Measurements from ENCODE around the gene BCAS3.
"Not testable (repeated sequence)": the region's sequence is repeated elsewhere in the genome, so short reads cannot be mapped to it uniquely, and the experiment has no call there.

The BCAS3 gene

GRCh38 chr17:61239327-61239726 is 561.7 kb downstream of the BCAS3 start:
- DNase-seq: no peak

- DNase-seq: no peak
Measured at GRCh38 chr17:61239953-61240352, 562.3 kb downstream of the BCAS3 start.

GRCh38 chr17:61240851-61241468 is 563.3 kb downstream of the BCAS3 start:
- no peak for DNase-seq

GRCh38 chr17:61244988-61245387 is 567.3 kb downstream of the BCAS3 start:
- DNase-seq: not testable (repeated sequence)

GRCh38 chr17:61245706-61246135 is 568.1 kb downstream of the BCAS3 start:
- no peak for DNase-seq

- no peak for DNase-seq
Measured at GRCh38 chr17:61247439-61247838, 569.8 kb downstream of the BCAS3 start.

GRCh38 chr17:61248399-61248798 is 570.7 kb downstream of the BCAS3 start:
- DNase-seq: no peak

GRCh38 chr17:61249649-61250299 is 572.1 kb downstream of the BCAS3 start:
- no peak for DNase-seq

- no peak for DNase-seq
Measured at GRCh38 chr17:61250335-61250890, 572.8 kb downstream of the BCAS3 start.

- DNase-seq: no peak
Measured at GRCh38 chr17:61251939-61252865, 574.6 kb downstream of the BCAS3 start.

- no peak for DNase-seq
Measured at GRCh38 chr17:61253362-61253761, 575.7 kb downstream of the BCAS3 start.

- no peak for DNase-seq
Measured at GRCh38 chr17:61253937-61254574, 576.4 kb downstream of the BCAS3 start.

- DNase-seq: no peak
Measured at GRCh38 chr17:61254904-61255303, 577.3 kb downstream of the BCAS3 start.

GRCh38 chr17:61255647-61256046 is 578.0 kb downstream of the BCAS3 start:
- DNase-seq: no peak

- DNase-seq: no peak
Measured at GRCh38 chr17:61259360-61259759, 581.7 kb downstream of the BCAS3 start.

GRCh38 chr17:61260071-61260797 is 582.6 kb downstream of the BCAS3 start:
- no peak for DNase-seq

- DNase-seq: no peak
Measured at GRCh38 chr17:61261001-61261637, 583.5 kb downstream of the BCAS3 start.

- no peak for DNase-seq
Measured at GRCh38 chr17:61265397-61265796, 587.7 kb downstream of the BCAS3 start.

GRCh38 chr17:61267847-61268246 is 590.2 kb downstream of the BCAS3 start:
- DNase-seq: no peak

- no peak for DNase-seq
Measured at GRCh38 chr17:61275395-61275794, 597.7 kb downstream of the BCAS3 start.

GRCh38 chr17:61276806-61277205 is 599.2 kb downstream of the BCAS3 start:
- no peak for DNase-seq
